Lung (tissue), 12 donors: Measurements from ENCODE around the gene DHFR. TPM values are rescaled to one million over a fixed set of nuclear protein-coding genes. Genes with fewer than 3 reads are reported as not detected.
"Not testable (repeated sequence)": the region's sequence is repeated elsewhere in the genome, so short reads cannot be mapped to it uniquely, and the experiment has no call there.

ENCODE experiments used
- ATAC-seq: fragments of 200-7000 bp; cut with Tn5 transposase; one replicate; pipeline ENCODE4 v1.9.1; 2020; ENCODE audit warnings: moderate number of reproducible peaks; ENCODE audit not compliant: insufficient read depth, low FRiP score
- DNase-seq, 3 donors: peaks; one replicate each; pipeline ENCODE4 v3.0.0-alpha.2; 2013 to 2017
- H3K27ac ChIP-seq, 2 donors: one replicate each; pipeline ENCODE4 v1.5.1; 2013; ENCODE audit warnings: mild to moderate bottlenecking in 2 of 2, moderate library complexity in 2 of 2, control low read depth in 1 of 2, inconsistent platforms in 1 of 2, low read depth in 1 of 2, low read length in 1 of 2
- H3K27me3 ChIP-seq, 3 donors: one replicate each; pipeline ENCODE4 v1.5.1; 2013; ENCODE audit warnings: low read length in 2 of 3; ENCODE audit not compliant: control insufficient read depth in 3 of 3, insufficient read depth in 3 of 3
- H3K36me3 ChIP-seq, 4 donors: one replicate each; pipeline ENCODE4 v1.5.1; 2013; ENCODE audit warnings: low read length in 4 of 4, mild to moderate bottlenecking in 1 of 4, moderate library complexity in 1 of 4; ENCODE audit not compliant: control insufficient read depth in 4 of 4, insufficient read depth in 4 of 4
- H3K4me1 ChIP-seq, 5 donors: one replicate each; pipeline ENCODE4 v1.5.1; 2013; ENCODE audit warnings: low read length in 5 of 5, mild to moderate bottlenecking in 2 of 5, moderate library complexity in 1 of 5; ENCODE audit not compliant: control insufficient read depth in 5 of 5, insufficient read depth in 5 of 5
- H3K4me3 ChIP-seq: one replicate; pipeline ENCODE4 v1.5.1; 2013; ENCODE audit warnings: mild to moderate bottlenecking, control low read depth, moderate library complexity
- H3K9ac ChIP-seq, 2 donors: one replicate each; pipeline ENCODE4 v1.5.1; 2013; ENCODE audit warnings: low read length in 2 of 2, control low read depth in 1 of 2; ENCODE audit not compliant: insufficient read depth in 1 of 2
- H3K9me3 ChIP-seq, 4 donors: one replicate each; pipeline ENCODE4 v1.5.1; 2013; ENCODE audit warnings: low read length in 3 of 4, mild to moderate bottlenecking in 1 of 4, moderate library complexity in 1 of 4; ENCODE audit not compliant: control insufficient read depth in 4 of 4, insufficient read depth in 3 of 4
- WGBS, 2 donors: extraction: QIAGEN DNeasy Blood & Tissue Kit; methylation state at CpG; one replicate each; pipeline ENCODE4 v1.1.7; 2013; 5-methylcytosine and 5-hydroxymethylcytosine counted together
- polyA plus RNA-seq, 2 donors: library from polyadenylated mRNA; stranded (reverse); fragments of 200-250 nt; gene quantifications; one replicate each; pipeline ENCODE4 v1.2.1, GENCODE V29; 2013
- total RNA-seq, 2 donors: library from RNA; depleted of rRNA in 1 of 2; stranded (reverse); fragments of >200 nt in 1 of 2; gene quantifications; one replicate each; pipeline ENCODE4 v1.2.1, GENCODE V29; 2014 to 2021
- TF ChIP-seq, protein P1 (sequence below): IDR thresholded peaks from 2 replicates; pipeline ENCODE4 v1.5.1; 2012; ENCODE audit warnings: mild to moderate bottlenecking; ENCODE audit errors: control extremely low read depth, extremely low read depth
- donor health status: control.
- donor health status: control.
- donor health status: Bipolar disorder and iron deficiency.
- donor health status: healthy.
- donor health status: DM: yes; HTN: yes; CAD: no.

The DHFR gene
- total and polyA plus RNA-seq, 4 donors: 8.1 to 16.0 (median 12.2) TPM

- H3K36me3 ChIP-seq: no peaks in the 10 kb centered on the region
- H3K9ac ChIP-seq: no peak overlapping the region
- no peaks in the 10 kb centered on the region for H3K27me3 ChIP-seq
- ATAC-seq (no peak), DNase-seq (no peak)
- TF ChIP-seq, protein P1, sequence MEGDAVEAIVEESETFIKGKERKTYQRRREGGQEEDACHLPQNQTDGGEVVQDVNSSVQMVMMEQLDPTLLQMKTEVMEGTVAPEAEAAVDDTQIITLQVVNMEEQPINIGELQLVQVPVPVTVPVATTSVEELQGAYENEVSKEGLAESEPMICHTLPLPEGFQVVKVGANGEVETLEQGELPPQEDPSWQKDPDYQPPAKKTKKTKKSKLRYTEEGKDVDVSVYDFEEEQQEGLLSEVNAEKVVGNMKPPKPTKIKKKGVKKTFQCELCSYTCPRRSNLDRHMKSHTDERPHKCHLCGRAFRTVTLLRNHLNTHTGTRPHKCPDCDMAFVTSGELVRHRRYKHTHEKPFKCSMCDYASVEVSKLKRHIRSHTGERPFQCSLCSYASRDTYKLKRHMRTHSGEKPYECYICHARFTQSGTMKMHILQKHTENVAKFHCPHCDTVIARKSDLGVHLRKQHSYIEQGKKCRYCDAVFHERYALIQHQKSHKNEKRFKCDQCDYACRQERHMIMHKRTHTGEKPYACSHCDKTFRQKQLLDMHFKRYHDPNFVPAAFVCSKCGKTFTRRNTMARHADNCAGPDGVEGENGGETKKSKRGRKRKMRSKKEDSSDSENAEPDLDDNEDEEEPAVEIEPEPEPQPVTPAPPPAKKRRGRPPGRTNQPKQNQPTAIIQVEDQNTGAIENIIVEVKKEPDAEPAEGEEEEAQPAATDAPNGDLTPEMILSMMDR: no peak
- H3K4me1 ChIP-seq: peaks cover 0 to 2% (median 0%) of the 10 kb centered on the region in 5 donors
- no peak overlapping the region for H3K4me3 ChIP-seq
- 85 to 89% methylated on average over 8 of the region's 8 CpGs for WGBS, 2 donors
- H3K27ac ChIP-seq: no peak overlapping the region
- H3K9me3 ChIP-seq: peaks cover 0 to 2% (median 0%) of the 10 kb centered on the region in 4 donors
These were observed 65.8 kb downstream of the DHFR start for GRCh38 chr5:80588858-80589540.

GRCh38 chr5:80584770-80585169 lies 70.0 kb downstream of the DHFR start:
- TF ChIP-seq, protein P1: no peak
- 90 to 94% methylated on average over 6 of the region's 6 CpGs for WGBS, 2 donors
- Histone ChIP-seq H3K36me3 (no peaks in the 10 kb centered on the region), H3K9me3 (no peaks in the 10 kb centered on the region), H3K4me3 (no peak overlapping the region), H3K27me3 (no peaks in the 10 kb centered on the region), H3K4me1 (no peaks in the 10 kb centered on the region), H3K9ac (no peak overlapping the region), H3K27ac (no peak overlapping the region)
- ATAC-seq (no peak), DNase-seq (no peak)

- not testable (repeated sequence) for DNase-seq, ATAC-seq, H3K36me3 ChIP-seq, H3K4me3 ChIP-seq, H3K27ac ChIP-seq, H3K4me1 ChIP-seq, H3K9me3 ChIP-seq, H3K9ac ChIP-seq, H3K27me3 ChIP-seq
- WGBS, 2 donors: 90 to 94% methylated on average over 2 to 3 of the region's 3 CpGs
These were observed 74.5 kb downstream of the DHFR start for GRCh38 chr5:80580291-80580690.

DNA sequence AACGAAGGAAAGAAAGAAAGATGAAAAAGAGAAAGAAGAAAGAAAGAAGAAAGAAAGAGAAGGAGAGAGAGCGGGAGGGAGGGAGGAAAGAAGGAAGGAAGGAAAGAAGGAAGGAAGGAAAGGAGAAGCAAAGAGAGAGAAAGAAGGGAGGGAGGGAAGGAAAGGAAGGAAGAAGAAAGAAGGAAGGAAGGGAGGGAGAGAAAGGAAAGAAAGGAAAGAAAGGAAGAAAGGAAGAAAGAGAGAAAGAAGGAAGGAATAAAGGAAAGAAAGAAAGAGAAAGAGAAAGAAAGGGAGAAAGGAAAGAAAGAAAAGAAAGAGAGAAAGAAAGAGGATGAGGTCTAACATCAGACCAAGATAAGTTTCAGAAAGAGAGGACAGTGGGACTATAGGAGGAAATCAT lies 75.7 kb downstream of the DHFR start:
- no peak for DNase-seq
- TF ChIP-seq, protein P1: no peak
- Histone ChIP-seq H3K36me3 (no peaks in the 10 kb centered on the region), H3K9ac (no peak overlapping the region), H3K27ac (no peak overlapping the region), H3K9me3 (no peaks in the 10 kb centered on the region), H3K4me3 (no peak overlapping the region), H3K4me1 (no peaks in the 10 kb centered on the region), H3K27me3 (peaks cover 0 to 3% (median 0%) of the 10 kb centered on the region in 3 donors)
- ATAC-seq: no peak
- 89 to 93% methylated on average over 2 of the region's 2 CpGs for WGBS, 2 donors
